ENCODE measurements around the gene OPRD1. TPM values are rescaled to one million over a fixed set of nuclear protein-coding genes. Genes with fewer than 3 reads are reported as not detected.

OPRD1 gene
- total RNA-seq, 6 experiments from 2014 or later = not detected

DNA sequence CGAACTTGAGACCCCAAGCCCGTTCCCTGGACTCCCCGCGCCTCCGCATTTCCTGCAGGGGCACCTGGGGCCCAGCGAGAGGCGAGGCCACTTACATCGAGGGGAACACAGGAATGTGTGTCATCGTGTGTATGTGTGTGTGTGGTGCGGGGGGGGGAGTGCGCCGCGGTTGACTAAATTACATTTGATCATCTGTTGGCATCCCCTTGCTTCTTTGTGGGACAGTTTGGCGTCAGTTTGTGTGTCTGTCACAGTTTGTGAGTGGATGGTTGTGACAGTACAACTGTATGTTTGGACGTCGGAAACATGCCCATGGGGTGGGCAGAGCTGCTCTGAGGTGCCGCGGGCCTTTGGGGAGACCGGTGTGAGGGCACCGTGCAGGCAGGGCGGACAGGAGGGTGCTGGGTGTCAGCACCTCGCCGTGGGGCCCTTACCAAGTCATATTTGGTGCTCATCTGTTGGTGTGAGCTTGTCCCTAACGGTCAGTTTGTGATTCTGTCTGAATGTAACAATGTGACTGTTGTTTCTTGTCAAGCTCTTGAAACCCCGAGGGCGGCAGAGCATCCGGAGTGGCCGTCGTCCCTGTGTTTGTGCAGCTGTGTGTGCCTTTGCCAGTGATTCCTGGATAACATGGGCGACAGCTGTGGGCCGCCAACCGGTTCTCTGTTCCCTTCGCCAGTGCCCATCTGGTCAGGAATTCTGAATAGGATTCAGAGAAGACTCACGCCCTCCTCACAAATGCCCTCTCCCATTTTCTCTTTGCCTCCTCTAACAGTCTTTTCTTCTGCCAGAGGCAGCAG lies 899 bp downstream of the OPRD1 start:
- DNase-seq (no peak), ATAC-seq (no peak)
- H3K9me3 ChIP-seq = no peaks in the 10 kb centered on the region
- H3K36me3 ChIP-seq = no peaks in the 10 kb centered on the region
- no peaks in the 10 kb centered on the region for H3K27me3 ChIP-seq
- no peak overlapping the region for H3K4me3 ChIP-seq
- intact Hi-C loops (cut with DNase I) = no loop called here
- H3K27ac ChIP-seq = no peak overlapping the region
- TF ChIP-seq POLR2A (IDR thresholded peaks at IDR 0.05) = no peak
- TF ChIP-seq CTCF (IDR thresholded peaks at IDR 0.05) = no peak
- no peaks in the 10 kb centered on the region for H3K4me1 ChIP-seq
- WGBS (ENCODE audit: insufficient coverage, low coverage, low lambda C conversion rate, missing lambda C conversion rate) = 18% methylated on average over 5 of the region's 34 CpGs

DNA sequence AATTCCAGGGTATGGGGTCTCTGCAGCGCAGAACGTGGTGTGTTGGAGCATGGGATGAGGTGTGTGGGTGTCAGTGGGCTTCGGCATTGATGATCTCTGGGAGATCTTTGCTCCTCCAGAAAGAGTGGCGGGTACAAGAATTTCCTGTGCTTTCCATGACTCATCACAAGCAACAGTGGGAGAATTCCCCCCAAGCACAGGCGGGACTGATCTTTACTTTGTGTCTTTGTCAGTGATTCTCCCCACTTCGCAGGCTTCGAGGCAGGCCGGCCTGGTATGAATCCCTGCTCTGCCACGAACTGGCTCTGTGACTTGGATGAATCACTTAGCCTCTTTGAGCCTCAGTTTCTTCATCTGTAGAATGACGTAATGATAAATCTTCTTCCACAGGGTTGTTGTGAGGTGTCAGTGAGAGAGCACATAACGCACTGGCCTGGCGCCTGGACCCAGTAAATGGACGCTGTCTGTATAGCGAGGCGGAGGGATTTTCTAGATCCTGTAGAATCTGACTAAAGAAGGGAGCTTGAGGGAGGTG lies 2.0 kb downstream of the OPRD1 start:
- TF ChIP-seq CTCF (IDR thresholded peaks at IDR 0.05) (no peak), POLR2A (IDR thresholded peaks at IDR 0.05) (no peak)
- Histone ChIP-seq H3K27me3 (no peaks in the 10 kb centered on the region), H3K36me3 (no peaks in the 10 kb centered on the region), H3K4me3 (no peak overlapping the region), H3K4me1 (no peaks in the 10 kb centered on the region), H3K27ac (no peak overlapping the region), H3K9me3 (no peaks in the 10 kb centered on the region)
- intact Hi-C loops (cut with DNase I) = no loop called here
- no peak for DNase-seq
- 55% methylated on average over 14 of the region's 15 CpGs for WGBS (ENCODE audit: insufficient coverage, low coverage, low lambda C conversion rate, missing lambda C conversion rate)
- no peak for ATAC-seq

- Histone ChIP-seq H3K9me3 (no peaks in the 10 kb centered on the region), H3K36me3 (no peaks in the 10 kb centered on the region), H3K27ac (no peak overlapping the region), H3K4me1 (no peaks in the 10 kb centered on the region), H3K27me3 (no peaks in the 10 kb centered on the region), H3K4me3 (no peak overlapping the region)
- intact Hi-C loops (cut with DNase I) = no loop called here
- no peak for ATAC-seq
- TF ChIP-seq POLR2A (IDR thresholded peaks at IDR 0.05) (no peak), CTCF (IDR thresholded peaks at IDR 0.05) (no peak)
- WGBS (ENCODE audit: insufficient coverage, low coverage, low lambda C conversion rate, missing lambda C conversion rate) = 27% methylated on average over 8 of the region's 12 CpGs
- DNase-seq = no peak
Observed at GRCh38 chr1:28815533-28816185, 3.7 kb downstream of the OPRD1 start.

DNA sequence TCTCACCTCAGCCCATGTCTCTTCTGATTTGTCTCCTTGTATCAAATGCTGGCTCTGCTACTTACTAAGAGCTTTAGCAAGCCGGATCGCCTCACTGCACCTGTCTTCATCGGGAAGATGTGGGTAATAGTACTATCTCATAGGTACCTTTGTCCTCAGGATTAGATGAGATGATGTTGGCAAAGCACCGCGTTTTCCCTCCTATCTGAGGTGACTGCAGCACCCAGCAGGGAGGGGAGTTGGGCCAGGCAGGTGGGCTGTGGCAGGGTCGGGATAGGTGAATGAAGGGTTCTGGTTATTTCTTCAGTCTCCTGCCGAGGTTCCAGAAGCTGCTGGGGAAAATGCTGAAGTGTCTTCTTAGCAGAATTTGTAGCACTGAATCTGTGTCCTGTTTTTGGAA lies 5.2 kb downstream of the OPRD1 start:
- WGBS (ENCODE audit: insufficient coverage, low coverage, low lambda C conversion rate, missing lambda C conversion rate) = 58% methylated on average over 5 of the region's 7 CpGs
- intact Hi-C loops (cut with DNase I) = no loop called here
- no peaks in the 10 kb centered on the region for H3K9me3 ChIP-seq
- TF ChIP-seq CTCF (IDR thresholded peaks at IDR 0.05) = no peak
- no peak for TF ChIP-seq POLR2A (IDR thresholded peaks at IDR 0.05)
- DNase-seq (no peak), ATAC-seq (no peak)
- no peak overlapping the region for H3K27ac ChIP-seq
- no peaks in the 10 kb centered on the region for H3K27me3 ChIP-seq
- H3K4me1 ChIP-seq = no peaks in the 10 kb centered on the region
- H3K36me3 ChIP-seq = no peaks in the 10 kb centered on the region
- H3K4me3 ChIP-seq = no peak overlapping the region
